Activated CD4-positive, alpha-beta T cell treated with anti-CD3 and anti-CD28 coated beads, Interleukin-2, amount 10 ng/mL, durations not matched to agents 24 days and 14 days (primary cell): ENCODE measurements around the gene ERMARD. TPM values are rescaled to one million over a fixed set of nuclear protein-coding genes. Genes with fewer than 3 reads are reported as not detected.

Experiments
- DNase-seq: peaks from one replicate; pipeline ENCODE4 v3.0.0; 2022
- H3K27ac Mint-ChIP-seq: one replicate; pipeline ENCODE4 v1.8.0; 2022; ENCODE audit warnings: mild to moderate bottlenecking, mixed read lengths
- H3K27me3 Mint-ChIP-seq: one replicate; pipeline ENCODE4 v1.8.0; 2022; ENCODE audit warnings: mixed read lengths
- H3K36me3 Mint-ChIP-seq: one replicate; pipeline ENCODE4 v1.8.0; 2022; ENCODE audit warnings: low read depth, mild to moderate bottlenecking, mixed read lengths
- H3K4me1 Mint-ChIP-seq: one replicate; pipeline ENCODE4 v1.8.0; 2021; ENCODE audit warnings: mixed read lengths
- H3K4me3 Mint-ChIP-seq: one replicate; pipeline ENCODE4 v1.8.0; 2022; ENCODE audit warnings: mild to moderate bottlenecking, moderate library complexity, mixed read lengths
- H3K9me3 Mint-ChIP-seq: one replicate; pipeline ENCODE4 v1.8.0; 2021; ENCODE audit warnings: mixed read lengths
- intact Hi-C: fragments of 100-400 bp; cut with micrococcal nuclease; formaldehyde crosslinking; loops from one replicate; pipeline ENCODE4 v1.15.1; 2023
- total RNA-seq: library from RNA; stranded (reverse); gene quantifications from 2 replicates; pipeline ENCODE4 v1.2.3, GENCODE V29; 2022

Gene ERMARD
- total RNA-seq, 1 donor from 2014 or later: 27.9 TPM

- intact Hi-C loops: loop anchor here (1.0 to 5.0 kb wide), 3 partner anchors 21 to 829 kb away; partner anchors contain the start of genes C6orf120, PSMB1 and WDR27
- Mint-ChIP-seq H3K4me3 (peak overlapping the region; percentile 90), H3K36me3 (peaks cover 16% of the 10 kb centered on the region), H3K27me3 (peaks cover 5% of the 10 kb centered on the region), H3K27ac (peak overlapping the region; percentile 94), H3K4me1 (peaks cover 28% of the 10 kb centered on the region), H3K9me3 (no peaks in the 10 kb centered on the region)
- peak; percentile 89 for DNase-seq
Observed at GRCh38 chr6:169723200-169723909, 28.1 kb upstream of the ERMARD start.

DNA sequence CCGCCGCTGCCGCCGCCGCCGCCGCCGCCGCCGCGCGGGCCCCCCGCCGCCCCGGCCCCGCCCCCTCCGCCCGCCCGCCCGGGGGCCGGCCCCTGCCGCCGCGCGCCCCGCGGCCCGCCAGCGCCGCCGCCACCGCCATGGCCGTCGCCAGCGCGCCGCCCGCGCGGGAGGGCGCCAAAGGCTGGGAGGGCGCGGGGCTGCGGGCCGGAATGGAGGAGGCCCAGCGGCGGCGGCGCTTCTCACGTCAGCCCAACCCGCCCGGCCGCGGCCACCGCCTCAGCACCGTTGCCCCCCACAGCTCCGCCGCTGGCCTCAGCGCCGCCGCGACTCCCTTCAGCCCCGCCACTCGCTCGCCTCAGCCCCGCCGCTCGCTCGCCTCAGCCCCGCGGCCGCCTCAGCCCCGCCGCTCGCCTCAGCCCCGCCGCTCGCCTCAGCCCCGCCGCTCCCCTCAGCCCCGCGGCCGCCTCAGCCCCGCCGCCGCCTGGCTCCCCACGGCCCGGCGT is 27.4 kb upstream of the ERMARD start:
- Mint-ChIP-seq H3K36me3 (peaks cover 14% of the 10 kb centered on the region), H3K27ac (peak overlapping the region; percentile 75), H3K4me1 (peaks cover 28% of the 10 kb centered on the region), H3K4me3 (peak overlapping the region; percentile 73), H3K9me3 (no peaks in the 10 kb centered on the region), H3K27me3 (peaks cover 5% of the 10 kb centered on the region)
- DNase-seq: peak; percentile 85
- intact Hi-C loops: loop anchor here (1.0 to 5.0 kb wide), 4 partner anchors 22 to 829 kb away; partner anchors contain the start of genes C6orf120, DYNLT2, ERMARD and PSMB1

DNA sequence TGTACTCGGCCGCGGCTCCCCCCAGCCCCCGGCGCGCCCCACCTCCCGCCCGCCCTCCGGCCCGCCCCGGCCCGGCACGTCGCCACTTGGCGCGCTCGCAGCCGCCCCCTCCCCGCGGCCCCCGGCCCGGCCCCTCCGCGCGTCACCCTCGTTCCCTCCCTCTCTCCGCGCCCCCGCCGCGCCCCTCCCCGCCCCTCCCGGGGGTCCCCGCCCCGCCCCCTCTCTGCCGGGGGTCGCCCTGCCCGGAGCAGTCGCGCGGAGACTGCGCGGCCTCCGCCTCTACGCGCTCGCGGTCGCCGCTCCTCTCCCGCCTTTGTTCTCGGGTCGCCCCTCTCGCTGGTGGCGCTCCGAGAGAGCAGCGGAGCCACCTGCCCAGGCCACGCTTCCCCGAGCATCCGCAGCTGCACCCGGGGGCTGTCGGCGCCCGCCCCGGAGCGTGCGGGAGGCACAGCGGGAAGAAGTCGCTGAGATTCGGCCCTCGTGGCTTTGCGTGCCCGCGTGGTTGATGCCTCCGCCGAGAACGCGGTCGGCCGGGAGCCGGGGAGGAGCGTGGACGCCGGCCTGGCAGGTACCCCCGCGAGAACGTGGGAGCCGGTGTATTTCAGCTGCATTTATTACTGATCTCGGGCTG is 26.8 kb upstream of the ERMARD start, which contains the start of gene PHF10:
PHF10 (minus strand) TSS at position 7 of the 631 bp plus-strand sequence. CDS start 569 bp downstream, outside the sequence.
- DNase-seq: peak; percentile 88
- intact Hi-C loops: loop anchor here (1.0 to 5.0 kb wide), 2 partner anchors 27 to 512 kb away; partner anchors contain the start of genes DYNLT2 and ERMARD
- H3K4me3 Mint-ChIP-seq: peak within 1 kb of the TSS; percentile 90
- H3K27me3 Mint-ChIP-seq: peaks cover 5% of the 10 kb centered on the region
- H3K9me3 Mint-ChIP-seq: no peaks in the 10 kb centered on the region
- H3K36me3 Mint-ChIP-seq: peaks cover 8% of the 10 kb centered on the region
- peak within 1 kb of the TSS; percentile 94 for H3K27ac Mint-ChIP-seq
- H3K4me1 Mint-ChIP-seq: peaks cover 25% of the 10 kb centered on the region

GRCh38 chr6:169725125-169726048 is 26.0 kb upstream of the ERMARD start:
- peak overlapping the region; percentile 88 for H3K27ac Mint-ChIP-seq

GRCh38 chr6:169726049-169726400 is 25.4 kb upstream of the ERMARD start:
- H3K9me3 Mint-ChIP-seq: no peaks in the 10 kb centered on the region

More at GRCh38 chr6:169725125-169726048, 26.0 kb upstream of the ERMARD start:
- Mint-ChIP-seq H3K4me3 (peak overlapping the region; percentile 83), H3K27me3 (peaks cover 7% of the 10 kb centered on the region), H3K9me3 (no peaks in the 10 kb centered on the region), H3K36me3 (peaks cover 5% of the 10 kb centered on the region), H3K4me1 (peaks cover 24% of the 10 kb centered on the region)
- intact Hi-C loops: no loop called here
- peak; percentile 61 for DNase-seq

DNA sequence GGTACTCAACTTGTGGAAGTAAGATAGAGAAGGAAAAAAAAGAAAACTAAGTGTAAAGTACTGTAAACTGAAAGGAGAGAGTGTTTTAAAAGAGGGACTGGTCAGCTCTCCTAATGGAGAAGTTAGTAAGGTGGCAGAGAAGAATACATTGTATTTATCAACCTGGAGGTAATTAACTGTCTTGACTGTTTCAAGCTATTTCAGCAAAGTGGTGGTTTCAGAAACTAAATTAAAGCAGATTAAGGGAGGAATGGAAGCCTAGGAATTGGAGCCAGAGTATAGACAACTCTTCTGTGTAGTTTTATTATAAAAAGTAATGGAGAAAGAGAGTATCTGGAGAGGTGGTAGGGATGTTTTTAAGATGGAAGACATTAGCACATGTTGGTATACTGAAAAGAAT is 24.5 kb upstream of the ERMARD start:
- intact Hi-C loops: no loop called here
- H3K9me3 Mint-ChIP-seq: no peaks in the 10 kb centered on the region
- H3K4me1 Mint-ChIP-seq: peaks cover 19% of the 10 kb centered on the region
- DNase-seq: no peak
- H3K27ac Mint-ChIP-seq: no peak overlapping the region
- peaks cover 17% of the 10 kb centered on the region for H3K27me3 Mint-ChIP-seq
- peaks cover 1% of the 10 kb centered on the region for H3K36me3 Mint-ChIP-seq
- H3K4me3 Mint-ChIP-seq: no peak overlapping the region

More at GRCh38 chr6:169726049-169726400, 25.4 kb upstream of the ERMARD start:
- intact Hi-C loops: no loop called here
- Mint-ChIP-seq H3K36me3 (peaks cover 3% of the 10 kb centered on the region), H3K4me1 (peaks cover 22% of the 10 kb centered on the region), H3K27ac (peak overlapping the region; percentile 88), H3K27me3 (peaks cover 11% of the 10 kb centered on the region), H3K4me3 (peak overlapping the region; percentile 83)
- DNase-seq: no peak

GRCh38 chr6:169729961-169730360 is 21.5 kb upstream of the ERMARD start:
- DNase-seq: no peak
- intact Hi-C loops: no loop called here
- Mint-ChIP-seq H3K9me3 (peaks cover 7% of the 10 kb centered on the region), H3K4me1 (peaks cover 10% of the 10 kb centered on the region), H3K27ac (no peak overlapping the region), H3K27me3 (peaks cover 40% of the 10 kb centered on the region), H3K4me3 (no peak overlapping the region), H3K36me3 (peaks cover under 1% of the 10 kb centered on the region)

GRCh38 chr6:169738204-169738975 is 13.0 kb upstream of the ERMARD start:
- DNase-seq: no peak
- Mint-ChIP-seq H3K9me3 (peaks cover 7% of the 10 kb centered on the region), H3K27ac (no peak overlapping the region), H3K4me3 (no peak overlapping the region), H3K36me3 (no peaks in the 10 kb centered on the region), H3K27me3 (peaks cover 38% of the 10 kb centered on the region), H3K4me1 (peaks cover 2% of the 10 kb centered on the region)
- intact Hi-C loops: no loop called here

DNA sequence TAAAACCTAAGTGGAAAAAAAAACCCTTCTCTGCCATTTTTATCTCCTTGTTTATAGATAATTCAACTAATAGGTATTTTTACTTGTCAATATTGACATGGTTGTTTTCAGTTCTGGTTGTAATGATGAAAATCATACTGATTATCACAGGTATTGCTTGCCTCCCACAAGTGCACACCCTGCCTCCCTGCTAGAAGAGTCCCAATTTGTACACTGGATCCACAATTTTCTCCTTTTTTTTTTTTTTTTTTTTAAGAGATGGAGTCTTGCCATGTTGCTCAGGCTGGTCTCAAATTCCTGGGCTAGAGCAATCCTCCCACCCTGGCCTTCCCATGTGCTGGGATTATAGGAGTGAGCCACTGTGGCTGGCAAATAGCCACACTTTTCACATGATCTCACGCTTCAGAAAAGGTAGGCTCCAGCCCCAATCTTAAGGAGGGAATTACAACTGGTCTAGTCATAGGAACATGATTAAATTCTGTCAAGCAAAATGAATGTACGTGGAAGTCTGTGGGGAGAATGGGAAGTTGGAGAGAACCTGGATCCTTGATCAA is 12.4 kb upstream of the ERMARD start:
- intact Hi-C loops: no loop called here
- peaks cover 7% of the 10 kb centered on the region for H3K9me3 Mint-ChIP-seq
- H3K4me1 Mint-ChIP-seq: peaks cover 2% of the 10 kb centered on the region
- no peak for DNase-seq
- no peak overlapping the region for H3K27ac Mint-ChIP-seq
- H3K36me3 Mint-ChIP-seq: no peaks in the 10 kb centered on the region
- H3K4me3 Mint-ChIP-seq: no peak overlapping the region
- H3K27me3 Mint-ChIP-seq: peaks cover 36% of the 10 kb centered on the region

- H3K27ac Mint-ChIP-seq: no peak overlapping the region
- no peak for DNase-seq
- no peaks in the 10 kb centered on the region for H3K36me3 Mint-ChIP-seq
- no peak overlapping the region for H3K4me3 Mint-ChIP-seq
- peaks cover 18% of the 10 kb centered on the region for H3K27me3 Mint-ChIP-seq
- peaks cover 2% of the 10 kb centered on the region for H3K4me1 Mint-ChIP-seq
- no peaks in the 10 kb centered on the region for H3K9me3 Mint-ChIP-seq
- intact Hi-C loops: no loop called here
Observed at GRCh38 chr6:169741344-169741743, 10.1 kb upstream of the ERMARD start.

DNA sequence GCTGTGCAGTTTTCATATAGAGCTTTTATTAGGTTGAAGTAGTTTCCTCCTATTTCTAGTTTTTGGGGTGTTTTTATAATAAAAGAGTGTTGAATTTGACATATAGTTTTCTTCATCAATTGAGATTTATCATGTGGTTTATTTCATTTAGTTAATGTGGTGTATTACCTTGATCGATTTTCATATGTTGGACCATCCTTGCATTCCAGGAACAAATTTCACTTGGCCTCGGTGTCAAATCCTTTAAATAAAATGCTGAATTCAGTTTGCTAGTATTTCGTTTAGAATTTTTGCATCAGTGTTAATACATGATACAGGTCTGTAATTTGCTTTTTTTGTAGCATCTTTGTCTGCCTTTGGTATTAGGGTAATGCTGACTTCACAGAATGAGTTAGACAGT is 6.0 kb upstream of the ERMARD start:
- H3K27me3 Mint-ChIP-seq: peaks cover 8% of the 10 kb centered on the region
- no peaks in the 10 kb centered on the region for H3K9me3 Mint-ChIP-seq
- intact Hi-C loops: no loop called here
- H3K36me3 Mint-ChIP-seq: peaks cover 2% of the 10 kb centered on the region
- no peak overlapping the region for H3K4me3 Mint-ChIP-seq
- peaks cover 6% of the 10 kb centered on the region for H3K4me1 Mint-ChIP-seq
- no peak overlapping the region for H3K27ac Mint-ChIP-seq
- DNase-seq: no peak

DNA sequence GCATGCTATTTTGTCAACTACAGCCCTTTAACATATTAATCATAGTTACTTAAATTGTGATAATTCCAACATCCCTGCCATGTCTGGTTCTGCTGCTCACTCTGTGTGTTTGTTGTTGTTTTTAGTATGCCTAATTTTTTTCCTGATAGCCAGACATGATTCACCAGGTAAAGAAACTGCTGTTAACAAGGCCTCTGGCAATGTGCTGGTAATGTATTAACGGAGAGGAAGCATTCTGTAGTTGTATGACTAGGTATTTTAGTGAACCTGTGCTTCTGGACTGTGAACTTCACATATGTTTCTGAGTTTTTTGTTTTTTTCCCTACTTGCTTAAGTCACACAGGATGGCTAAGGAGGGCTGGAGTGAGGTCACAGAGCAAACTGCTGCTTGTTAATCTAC is 4.9 kb upstream of the ERMARD start:
- H3K27ac Mint-ChIP-seq: no peak overlapping the region
- intact Hi-C loops: no loop called here
- peaks cover 5% of the 10 kb centered on the region for H3K36me3 Mint-ChIP-seq
- H3K9me3 Mint-ChIP-seq: no peaks in the 10 kb centered on the region
- no peak for DNase-seq
- peaks cover 10% of the 10 kb centered on the region for H3K4me1 Mint-ChIP-seq
- peaks cover 8% of the 10 kb centered on the region for H3K27me3 Mint-ChIP-seq
- no peak overlapping the region for H3K4me3 Mint-ChIP-seq
